Effector CD8-positive, alpha-beta T cell (primary cell): ENCODE data around the gene TASOR.

ENCODE experiments used
- DNase-seq: peaks from one replicate; lab custom pipeline; 2025; lab: John Stamatoyannopoulos, UW

TASOR gene

GRCh38 chr3:56688191-56688590 lies 5.1 kb upstream of the TASOR start:
- no peak for DNase-seq

GRCh38 chr3:56684029-56684428 lies 964 bp upstream of the TASOR start:
- no peak for DNase-seq

GRCh38 chr3:56682462-56683121 lies 473 bp downstream of the TASOR start:
- DNase-seq, result peak; percentile 57

- DNase-seq, result no peak
Measured at GRCh38 chr3:56681984-56682461, 1.0 kb downstream of the TASOR start.

- no peak for DNase-seq
Measured at GRCh38 chr3:56680054-56680580, 2.9 kb downstream of the TASOR start.

GRCh38 chr3:56677286-56677685 lies 5.8 kb downstream of the TASOR start:
- no peak for DNase-seq

GRCh38 chr3:56673781-56674457 lies 9.1 kb downstream of the TASOR start:
- DNase-seq, result no peak

- DNase-seq, result no peak
Measured at GRCh38 chr3:56667973-56668579, 15.0 kb downstream of the TASOR start.

- no peak for DNase-seq
Measured at GRCh38 chr3:56664823-56665222, 18.2 kb downstream of the TASOR start.

- DNase-seq, result no peak
Measured at GRCh38 chr3:56655709-56656108, 27.4 kb downstream of the TASOR start.

- no peak for DNase-seq
Measured at GRCh38 chr3:56654460-56654859, 28.6 kb downstream of the TASOR start.

GRCh38 chr3:56645407-56645806 lies 37.7 kb downstream of the TASOR start:
- DNase-seq, result no peak

- DNase-seq, result no peak
Measured at GRCh38 chr3:56633602-56634535, 49.2 kb downstream of the TASOR start.
